ENCODE measurements around the gene PTPN5.

The PTPN5 gene

GRCh38 chr11:18773104-18773503 lies 18.5 kb downstream of the PTPN5 start:
- DNase-seq (ENCODE audit: low read depth in 2 of 2): no peak

GRCh38 chr11:18772211-18772610 lies 19.4 kb downstream of the PTPN5 start:
- DNase-seq (ENCODE audit: low read depth in 2 of 2): no peak

- DNase-seq (ENCODE audit: low read depth in 2 of 2): no peak
Measured at GRCh38 chr11:18771266-18772035, 20.1 kb downstream of the PTPN5 start.

GRCh38 chr11:18770479-18771125 lies 21.0 kb downstream of the PTPN5 start:
- DNase-seq (ENCODE audit: low read depth in 2 of 2): no peak

- no peak for DNase-seq (ENCODE audit: low read depth in 2 of 2)
Measured at GRCh38 chr11:18769802-18770456, 21.7 kb downstream of the PTPN5 start.

GRCh38 chr11:18768978-18769377 lies 22.6 kb downstream of the PTPN5 start:
- no peak for DNase-seq (ENCODE audit: low read depth in 2 of 2)

GRCh38 chr11:18768472-18768901 lies 23.1 kb downstream of the PTPN5 start:
- DNase-seq (ENCODE audit: low read depth in 2 of 2): no peak

- no peak for DNase-seq (ENCODE audit: low read depth in 2 of 2)
Measured at GRCh38 chr11:18766015-18766414, 25.6 kb downstream of the PTPN5 start.

- DNase-seq (ENCODE audit: low read depth in 2 of 2): no peak
Measured at GRCh38 chr11:18765554-18765953, 26.0 kb downstream of the PTPN5 start.

- DNase-seq (ENCODE audit: low read depth in 2 of 2): no peak
Measured at GRCh38 chr11:18761741-18762140, 29.9 kb downstream of the PTPN5 start.

GRCh38 chr11:18761144-18761543 lies 30.5 kb downstream of the PTPN5 start:
- no peak for DNase-seq (ENCODE audit: low read depth in 2 of 2)

- DNase-seq (ENCODE audit: low read depth in 2 of 2): no peak
Measured at GRCh38 chr11:18757811-18758210, 33.8 kb downstream of the PTPN5 start.

GRCh38 chr11:18756889-18757288 lies 34.7 kb downstream of the PTPN5 start:
- DNase-seq (ENCODE audit: low read depth in 2 of 2): no peak

- no peak for DNase-seq (ENCODE audit: low read depth in 2 of 2)
Measured at GRCh38 chr11:18754308-18754707, 37.3 kb downstream of the PTPN5 start.

- DNase-seq (ENCODE audit: low read depth in 2 of 2): no peak
Measured at GRCh38 chr11:18752502-18752901, 39.1 kb downstream of the PTPN5 start.

- DNase-seq (ENCODE audit: low read depth in 2 of 2): no peak
Measured at GRCh38 chr11:18750944-18751343, 40.7 kb downstream of the PTPN5 start.

GRCh38 chr11:18749681-18750319 lies 41.8 kb downstream of the PTPN5 start:
- DNase-seq (ENCODE audit: low read depth in 2 of 2): peak; percentile 4 to 7

- no peak for DNase-seq (ENCODE audit: low read depth in 2 of 2)
Measured at GRCh38 chr11:18748766-18749365, 42.7 kb downstream of the PTPN5 start.

GRCh38 chr11:18745251-18745650 lies 46.3 kb downstream of the PTPN5 start:
- DNase-seq (ENCODE audit: low read depth in 2 of 2): no peak

GRCh38 chr11:18743900-18744514 lies 47.6 kb downstream of the PTPN5 start:
- DNase-seq (ENCODE audit: low read depth in 2 of 2): no peak

- no peak for DNase-seq (ENCODE audit: low read depth in 2 of 2)
Measured at GRCh38 chr11:18743365-18743764, 48.2 kb downstream of the PTPN5 start.
